Stimulated activated CD4-positive, alpha-beta T cell treated with anti-CD3 and anti-CD28 coated beads, Interleukin-1b, Interleukin-23, amount 100 ng/mL, for 24 hours (primary cell): Measurements from ENCODE around the gene PELI3.

Source experiments
- DNase-seq, 4 experiments: peaks; one replicate each; pipeline ENCODE4 v3.0.0-alpha.2; 2020; ENCODE audit warnings: low read depth in 4 of 4, low spot score in 1 of 4

Gene PELI3

GRCh38 chr11:66473608-66474515 lies 7.2 kb downstream of the PELI3 start:
- DNase-seq, result no peak

DNA sequence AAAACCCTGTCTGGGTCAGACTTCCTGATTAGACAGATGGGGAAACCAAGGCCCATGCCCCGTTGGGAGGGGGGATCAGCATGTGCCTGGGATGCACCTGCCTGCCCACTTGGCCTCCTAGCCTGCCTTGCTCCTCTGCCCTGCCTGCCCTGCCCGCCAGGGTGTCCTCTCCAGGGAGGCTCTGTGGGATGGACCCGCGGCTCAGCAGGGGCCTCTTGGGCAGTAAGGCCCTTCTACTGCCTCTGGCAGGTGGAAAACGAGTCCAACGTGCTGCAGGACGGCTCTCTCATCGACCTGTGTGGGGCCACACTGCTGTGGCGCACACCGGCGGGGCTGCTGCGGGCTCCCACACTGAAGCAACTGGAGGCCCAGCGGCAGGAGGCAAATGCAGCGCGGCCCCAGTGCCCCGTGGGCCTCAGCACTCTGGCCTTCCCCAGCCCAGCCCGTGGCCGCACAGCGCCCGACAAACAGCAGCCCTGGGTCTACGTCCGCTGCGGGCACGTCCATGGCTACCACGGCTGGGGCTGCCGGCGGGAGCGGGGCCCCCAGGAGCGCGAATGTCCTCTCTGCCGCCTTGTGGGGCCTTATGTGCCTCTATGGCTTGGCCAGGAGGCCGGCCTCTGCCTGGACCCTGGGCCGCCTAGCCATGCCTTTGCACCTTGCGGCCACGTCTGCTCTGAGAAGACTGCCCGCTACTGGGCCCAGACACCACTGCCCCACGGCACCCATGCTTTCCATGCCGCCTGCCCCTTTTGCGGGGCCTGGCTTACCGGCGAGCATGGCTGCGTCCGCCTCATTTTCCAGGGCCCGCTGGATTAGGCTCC lies 8.9 kb downstream of the PELI3 start:
- DNase-seq, result no peak

GRCh38 chr11:66476173-66476840 lies 9.6 kb downstream of the PELI3 start:
- no peak for DNase-seq

GRCh38 chr11:66476841-66477251 lies 10.1 kb downstream of the PELI3 start:
- DNase-seq, result no peak

- DNase-seq, result no peak
These were observed 10.8 kb downstream of the PELI3 start for GRCh38 chr11:66477263-66478201.

DNA sequence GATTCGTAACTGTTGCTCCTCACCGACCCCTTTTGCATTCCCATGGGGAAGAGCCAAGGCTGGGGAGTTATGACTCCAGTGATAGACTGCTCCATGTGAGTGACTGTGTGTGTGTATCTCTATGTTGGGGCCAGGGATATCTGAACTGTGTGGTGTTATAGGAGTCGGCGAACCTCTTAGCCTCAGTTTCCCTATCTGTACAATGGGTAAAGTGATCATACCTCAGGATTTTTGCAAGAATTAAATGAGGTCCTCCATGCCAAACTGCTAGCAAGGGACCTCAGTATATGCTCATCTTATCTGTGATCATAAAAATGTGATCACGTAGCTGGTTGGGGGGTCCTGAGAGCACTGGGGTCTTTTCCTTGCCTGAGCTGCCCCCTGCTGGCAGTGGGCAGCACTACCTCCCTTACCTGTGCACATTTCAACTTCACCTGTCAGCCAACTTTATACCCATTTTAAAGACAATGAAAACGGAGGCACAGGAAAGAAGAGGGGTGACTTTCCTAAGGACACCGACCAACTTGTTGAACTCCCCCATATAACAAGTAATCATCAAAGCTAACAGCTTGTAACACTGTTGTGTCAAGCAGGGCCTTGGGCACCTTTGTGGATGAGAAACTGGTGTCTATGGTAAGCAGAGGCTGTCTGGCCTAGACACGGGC lies 12.2 kb downstream of the PELI3 start:
- no peak for DNase-seq

DNA sequence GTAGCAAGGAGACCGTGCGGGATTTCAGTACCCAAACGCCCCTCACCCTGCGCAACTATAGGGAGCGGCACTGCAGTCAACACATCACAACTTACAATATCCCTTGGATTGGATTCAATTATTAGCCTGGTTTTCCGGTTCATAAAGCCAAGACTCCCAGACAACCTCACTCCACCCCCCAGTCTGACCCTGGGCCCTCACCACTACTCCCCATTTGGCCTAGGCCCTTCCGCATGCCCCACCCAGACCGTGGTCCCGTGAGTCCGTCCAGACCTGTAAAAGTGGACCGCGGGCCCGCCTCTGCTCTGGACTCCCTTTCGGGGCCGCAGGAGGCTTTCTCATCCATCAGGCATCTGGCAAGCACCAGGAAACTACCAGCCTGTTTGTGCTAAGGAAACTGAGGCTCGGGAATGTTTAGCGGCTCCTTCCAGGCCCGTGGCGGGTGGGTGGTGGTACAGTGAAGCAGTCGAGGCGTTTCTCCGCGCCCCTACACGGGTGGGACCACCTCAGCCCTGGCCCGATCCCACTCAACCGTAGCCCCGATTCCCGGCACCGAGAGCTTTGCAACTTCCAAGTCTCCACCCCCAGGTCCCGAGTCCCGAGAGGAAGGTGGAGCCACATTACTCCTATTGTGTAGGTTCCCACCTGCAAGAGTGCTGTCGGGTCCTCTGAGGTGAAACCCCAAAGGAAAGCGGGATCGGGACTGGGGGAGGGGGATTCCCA lies 12.8 kb downstream of the PELI3 start:
- DNase-seq, result no peak

DNA sequence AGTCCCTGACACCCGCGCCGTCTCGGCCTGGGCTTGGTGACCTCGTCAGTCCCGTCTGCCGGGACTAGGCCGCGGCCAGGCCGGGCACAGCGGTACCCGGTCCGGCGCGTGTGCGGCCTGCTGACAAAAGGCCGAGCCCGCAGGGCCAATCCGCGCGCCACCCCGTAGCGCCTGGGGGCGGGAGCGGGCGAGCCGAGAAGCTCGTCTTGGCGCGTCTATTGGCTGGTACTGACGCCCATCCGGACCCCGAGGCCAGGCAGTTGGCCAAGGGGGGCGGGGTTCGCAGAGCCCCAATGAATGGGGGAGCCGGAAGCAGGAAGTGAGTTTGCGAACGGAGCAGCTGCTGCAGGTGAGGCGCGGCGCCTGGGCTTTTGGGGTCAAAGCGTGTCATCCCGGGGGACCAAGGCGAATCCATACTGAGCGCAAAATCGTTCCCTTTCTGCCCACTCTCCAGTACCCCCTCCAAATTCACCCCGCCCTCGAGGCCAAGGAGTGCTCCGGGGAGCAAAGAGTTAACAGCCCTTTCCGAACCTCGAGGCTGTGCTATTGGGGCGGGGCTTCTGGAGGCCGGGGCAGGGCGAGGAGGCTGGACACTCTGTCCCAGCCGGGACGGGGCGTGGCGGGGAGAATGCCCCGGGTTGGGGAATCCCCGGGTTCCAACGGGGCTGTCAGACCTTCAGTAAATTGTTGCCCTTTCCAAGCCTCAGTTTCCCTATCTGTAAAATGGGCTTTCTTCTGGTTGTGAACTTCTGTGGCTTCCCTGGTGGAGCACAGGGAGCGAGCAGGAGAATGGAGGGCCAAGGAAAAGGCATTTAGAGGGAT lies 13.6 kb downstream of the PELI3 start, which contains the start of gene DPP3:
TSS of gene DPP3 (plus strand) at position 318 of the 822 bp plus-strand sequence. CDS start 1,767 bp downstream, outside the sequence.
- DNase-seq, result peak; percentile 86 to 97 (median 90)

GRCh38 chr11:66484806-66485380 lies 18.2 kb downstream of the PELI3 start:
- no peak for DNase-seq

DNA sequence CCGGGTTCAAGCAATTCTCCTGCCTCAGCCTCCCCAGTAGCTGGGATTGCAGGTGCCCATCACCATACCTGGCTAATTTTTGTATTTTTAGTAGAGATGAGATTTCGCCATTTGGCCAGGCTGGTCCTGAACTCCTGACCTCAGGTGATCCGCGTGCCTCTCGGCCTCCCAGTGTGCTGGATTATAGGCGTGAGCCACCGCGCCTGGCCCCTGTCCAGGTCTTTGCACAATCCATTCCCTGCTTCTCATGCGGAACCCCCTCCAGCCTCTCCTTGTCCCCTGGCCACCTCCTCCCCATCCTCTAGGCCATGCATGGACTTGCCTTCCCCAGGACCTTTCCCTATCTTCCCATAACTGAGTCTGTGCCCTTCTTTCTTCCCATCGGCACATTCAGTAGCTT lies 22.3 kb downstream of the PELI3 start:
- no peak for DNase-seq

DNA sequence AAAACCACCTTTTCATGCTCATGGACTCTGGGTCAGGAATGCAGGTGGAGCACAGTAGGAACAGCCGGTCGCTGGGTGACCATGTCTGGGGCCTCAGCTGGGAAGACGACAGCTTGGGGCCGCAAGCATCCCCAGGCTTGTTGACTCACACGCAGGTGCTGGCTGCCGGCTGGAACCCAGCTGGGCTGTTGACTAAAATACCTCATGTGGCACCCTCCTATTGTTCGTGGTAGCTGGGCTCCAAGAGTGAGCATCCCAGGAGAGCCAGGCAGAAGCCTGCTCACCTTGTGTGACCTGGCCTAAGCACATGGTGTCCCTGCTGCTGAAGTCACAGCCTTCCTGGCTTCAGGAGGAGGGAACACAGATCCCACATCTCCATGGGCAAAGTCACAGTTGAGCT lies 22.9 kb downstream of the PELI3 start:
- no peak for DNase-seq

GRCh38 chr11:66491315-66491935 lies 24.7 kb downstream of the PELI3 start:
- DNase-seq, result no peak

GRCh38 chr11:66492161-66492865 lies 25.6 kb downstream of the PELI3 start:
- no peak for DNase-seq

DNA sequence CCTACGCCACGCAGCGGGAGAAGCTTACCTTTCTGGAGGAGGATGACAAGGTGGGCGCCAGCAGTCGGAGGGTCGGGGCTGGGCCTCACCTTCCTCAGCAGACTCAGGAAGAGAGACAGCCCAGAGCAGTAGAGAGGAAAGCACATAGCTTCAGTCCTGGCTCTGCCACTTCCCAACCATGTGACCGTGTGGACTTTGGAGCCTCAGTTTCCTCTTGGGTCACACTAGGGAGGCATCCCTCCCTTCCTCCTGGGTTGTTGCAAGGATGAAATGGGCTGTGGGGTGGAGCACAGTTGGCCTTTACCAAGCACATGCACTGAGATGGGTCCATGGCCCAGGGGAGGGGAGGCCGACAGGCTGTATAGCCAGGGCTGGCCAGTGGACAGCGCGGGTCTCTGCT lies 26.4 kb downstream of the PELI3 start:
- no peak for DNase-seq

DNA sequence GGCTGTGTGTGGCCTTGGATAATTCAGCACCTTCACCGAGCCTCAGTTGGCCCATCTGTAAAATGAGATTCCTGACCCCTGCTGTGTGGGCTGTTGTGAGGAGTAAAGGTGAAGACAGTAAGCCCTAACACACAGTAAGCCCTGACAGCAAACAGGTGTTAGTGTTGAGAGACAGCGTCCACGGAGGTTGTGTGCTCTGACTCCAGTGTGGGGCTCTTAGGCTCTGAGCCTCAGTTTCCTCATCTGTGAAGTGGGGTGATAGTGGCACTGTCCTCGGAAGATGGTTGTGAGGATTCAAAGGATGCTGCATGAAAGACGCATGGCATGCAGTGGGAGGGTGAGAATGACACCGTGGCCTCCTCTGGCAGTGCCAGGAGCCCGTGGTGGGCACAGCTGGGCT lies 27.8 kb downstream of the PELI3 start:
- no peak for DNase-seq

GRCh38 chr11:66494935-66495334 lies 28.2 kb downstream of the PELI3 start:
- no peak for DNase-seq

DNA sequence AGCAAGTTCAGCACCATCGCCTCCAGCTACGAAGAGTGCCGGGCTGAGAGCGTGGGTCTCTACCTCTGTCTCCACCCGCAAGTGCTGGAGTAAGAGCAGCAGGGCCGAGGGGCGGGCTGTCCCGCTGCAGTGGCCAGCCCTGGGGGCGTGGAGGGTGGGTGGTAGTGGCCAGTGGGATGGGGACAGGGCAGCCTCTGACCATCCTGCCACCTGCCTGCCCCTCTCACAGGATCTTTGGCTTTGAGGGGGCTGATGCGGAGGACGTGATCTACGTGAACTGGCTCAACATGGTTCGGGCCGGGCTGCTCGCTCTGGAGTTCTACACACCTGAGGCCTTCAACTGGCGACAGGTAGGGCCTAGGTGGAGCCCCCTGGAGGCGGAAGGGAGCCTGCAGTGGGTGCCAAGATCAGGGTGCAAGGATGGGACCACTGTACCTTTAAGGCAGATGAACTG lies 28.7 kb downstream of the PELI3 start:
- DNase-seq, result no peak
